ENCODE measurements around the gene NUP188. TPM values are rescaled to one million over a fixed set of nuclear protein-coding genes. Genes with fewer than 3 reads are reported as not detected.

The NUP188 gene, protein sequence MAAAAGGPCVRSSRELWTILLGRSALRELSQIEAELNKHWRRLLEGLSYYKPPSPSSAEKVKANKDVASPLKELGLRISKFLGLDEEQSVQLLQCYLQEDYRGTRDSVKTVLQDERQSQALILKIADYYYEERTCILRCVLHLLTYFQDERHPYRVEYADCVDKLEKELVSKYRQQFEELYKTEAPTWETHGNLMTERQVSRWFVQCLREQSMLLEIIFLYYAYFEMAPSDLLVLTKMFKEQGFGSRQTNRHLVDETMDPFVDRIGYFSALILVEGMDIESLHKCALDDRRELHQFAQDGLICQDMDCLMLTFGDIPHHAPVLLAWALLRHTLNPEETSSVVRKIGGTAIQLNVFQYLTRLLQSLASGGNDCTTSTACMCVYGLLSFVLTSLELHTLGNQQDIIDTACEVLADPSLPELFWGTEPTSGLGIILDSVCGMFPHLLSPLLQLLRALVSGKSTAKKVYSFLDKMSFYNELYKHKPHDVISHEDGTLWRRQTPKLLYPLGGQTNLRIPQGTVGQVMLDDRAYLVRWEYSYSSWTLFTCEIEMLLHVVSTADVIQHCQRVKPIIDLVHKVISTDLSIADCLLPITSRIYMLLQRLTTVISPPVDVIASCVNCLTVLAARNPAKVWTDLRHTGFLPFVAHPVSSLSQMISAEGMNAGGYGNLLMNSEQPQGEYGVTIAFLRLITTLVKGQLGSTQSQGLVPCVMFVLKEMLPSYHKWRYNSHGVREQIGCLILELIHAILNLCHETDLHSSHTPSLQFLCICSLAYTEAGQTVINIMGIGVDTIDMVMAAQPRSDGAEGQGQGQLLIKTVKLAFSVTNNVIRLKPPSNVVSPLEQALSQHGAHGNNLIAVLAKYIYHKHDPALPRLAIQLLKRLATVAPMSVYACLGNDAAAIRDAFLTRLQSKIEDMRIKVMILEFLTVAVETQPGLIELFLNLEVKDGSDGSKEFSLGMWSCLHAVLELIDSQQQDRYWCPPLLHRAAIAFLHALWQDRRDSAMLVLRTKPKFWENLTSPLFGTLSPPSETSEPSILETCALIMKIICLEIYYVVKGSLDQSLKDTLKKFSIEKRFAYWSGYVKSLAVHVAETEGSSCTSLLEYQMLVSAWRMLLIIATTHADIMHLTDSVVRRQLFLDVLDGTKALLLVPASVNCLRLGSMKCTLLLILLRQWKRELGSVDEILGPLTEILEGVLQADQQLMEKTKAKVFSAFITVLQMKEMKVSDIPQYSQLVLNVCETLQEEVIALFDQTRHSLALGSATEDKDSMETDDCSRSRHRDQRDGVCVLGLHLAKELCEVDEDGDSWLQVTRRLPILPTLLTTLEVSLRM (N-terminal part only)
- total RNA-seq, result 22.0 TPM

DNA sequence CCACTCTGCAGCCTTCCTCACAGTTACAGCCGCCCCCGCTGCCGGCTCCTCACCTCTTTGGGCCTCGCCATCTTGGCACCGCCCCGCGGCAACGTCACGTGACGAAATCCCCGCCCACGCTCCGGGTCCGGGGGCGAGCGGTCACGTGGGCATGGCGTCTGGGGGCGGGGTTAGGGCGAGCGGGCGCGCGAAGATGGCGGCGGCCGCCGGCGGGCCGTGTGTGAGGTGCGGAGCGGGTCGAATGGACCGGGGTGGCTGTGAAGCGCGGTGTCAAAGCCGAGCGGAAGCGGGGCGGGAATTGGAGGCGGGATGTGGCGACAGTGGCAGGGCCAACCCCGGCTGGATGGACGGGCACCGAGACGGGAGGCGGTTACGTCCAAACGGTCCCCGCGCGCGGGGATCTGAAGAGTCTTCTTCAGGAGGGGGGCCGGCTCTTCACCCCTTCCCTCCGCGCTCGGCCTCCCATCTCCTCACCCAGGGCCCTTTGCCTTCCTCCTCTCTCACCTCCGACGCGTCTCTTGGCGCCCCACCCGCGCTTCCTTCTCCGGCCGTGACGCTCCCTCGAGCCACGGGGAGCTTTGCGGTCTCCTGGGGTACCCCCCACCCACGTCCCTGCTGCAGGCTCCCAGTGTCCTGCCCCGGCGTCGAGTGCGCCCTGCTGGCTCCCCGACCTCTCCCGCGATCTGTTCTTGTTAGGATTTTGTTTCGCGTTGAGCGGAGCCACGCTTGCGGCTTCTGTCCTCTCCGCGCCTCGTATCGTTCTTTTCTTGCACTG is at the start of gene NUP188, which contains the start of gene DOLK:
NUP188 (plus strand) TSS at position 173 of the 775 bp plus-strand sequence; CDS start at position 194, 21 bp downstream.
DOLK (minus strand) TSS at position 77 of the 775 bp plus-strand sequence. CDS start 300 bp downstream, outside the sequence.
- DNase-seq (ENCODE audit: low spot score in 2 of 2), result peak; percentile 99
- no peak for FAIRE-seq

DNA sequence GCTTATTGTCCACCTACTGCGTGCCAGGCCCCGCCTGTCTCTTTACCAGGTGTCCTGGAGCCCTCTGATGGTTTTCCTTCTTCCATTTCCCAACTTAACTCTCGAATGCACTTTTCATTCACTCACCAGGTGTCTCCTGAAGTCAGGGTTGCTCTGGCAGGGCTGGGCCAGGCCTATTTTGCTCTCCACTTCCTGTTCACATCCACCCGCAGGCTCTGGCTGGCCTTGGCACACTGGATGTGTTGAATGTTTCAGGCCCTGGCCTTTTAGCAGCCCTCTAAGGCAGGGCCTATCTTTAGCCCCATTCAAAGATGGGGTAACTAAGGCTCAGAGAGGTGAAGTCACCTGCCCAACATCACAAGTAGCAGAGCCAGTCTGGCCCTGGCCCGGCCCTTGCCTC is 49.1 kb upstream of the NUP188 start:
- FAIRE-seq (no peak), DNase-seq (ENCODE audit: low spot score in 2 of 2) (no peak)

DNA sequence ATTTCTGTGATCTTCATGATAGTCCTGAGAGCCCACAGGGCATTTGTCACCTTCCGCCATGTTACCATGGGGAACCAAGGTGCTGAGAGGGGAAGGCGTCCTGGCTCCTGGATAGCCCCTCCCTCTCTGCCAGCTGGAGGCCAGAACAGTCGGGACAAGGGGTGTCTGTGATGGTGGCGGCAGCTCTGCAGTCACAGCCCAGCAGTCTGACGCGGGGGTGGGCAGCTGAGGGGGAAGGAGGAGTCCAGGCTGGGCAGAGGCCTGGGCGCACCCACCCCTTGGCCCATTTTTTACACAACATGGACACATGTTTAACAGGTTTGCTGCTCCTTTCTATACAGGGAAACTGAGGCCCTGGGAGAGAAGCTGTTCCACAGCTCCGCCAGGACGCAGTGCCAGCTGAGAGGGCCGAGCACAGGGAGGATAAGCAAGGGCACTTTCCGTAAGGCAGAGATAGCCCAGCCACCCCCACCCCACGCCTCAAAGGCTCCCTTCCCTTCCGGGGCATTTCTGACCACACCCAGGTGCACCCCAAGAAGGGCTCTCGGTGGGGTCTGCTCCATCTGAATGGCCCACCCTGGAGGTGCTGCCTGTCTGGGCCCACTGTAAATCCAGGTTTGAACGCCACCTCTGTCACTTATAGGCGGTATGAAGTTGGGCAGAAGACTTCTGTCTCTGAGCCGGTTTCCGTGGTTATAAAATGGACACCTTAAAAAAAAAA is 48.5 kb upstream of the NUP188 start:
- FAIRE-seq, result no peak
- DNase-seq (ENCODE audit: low spot score in 2 of 2), result no peak

DNA sequence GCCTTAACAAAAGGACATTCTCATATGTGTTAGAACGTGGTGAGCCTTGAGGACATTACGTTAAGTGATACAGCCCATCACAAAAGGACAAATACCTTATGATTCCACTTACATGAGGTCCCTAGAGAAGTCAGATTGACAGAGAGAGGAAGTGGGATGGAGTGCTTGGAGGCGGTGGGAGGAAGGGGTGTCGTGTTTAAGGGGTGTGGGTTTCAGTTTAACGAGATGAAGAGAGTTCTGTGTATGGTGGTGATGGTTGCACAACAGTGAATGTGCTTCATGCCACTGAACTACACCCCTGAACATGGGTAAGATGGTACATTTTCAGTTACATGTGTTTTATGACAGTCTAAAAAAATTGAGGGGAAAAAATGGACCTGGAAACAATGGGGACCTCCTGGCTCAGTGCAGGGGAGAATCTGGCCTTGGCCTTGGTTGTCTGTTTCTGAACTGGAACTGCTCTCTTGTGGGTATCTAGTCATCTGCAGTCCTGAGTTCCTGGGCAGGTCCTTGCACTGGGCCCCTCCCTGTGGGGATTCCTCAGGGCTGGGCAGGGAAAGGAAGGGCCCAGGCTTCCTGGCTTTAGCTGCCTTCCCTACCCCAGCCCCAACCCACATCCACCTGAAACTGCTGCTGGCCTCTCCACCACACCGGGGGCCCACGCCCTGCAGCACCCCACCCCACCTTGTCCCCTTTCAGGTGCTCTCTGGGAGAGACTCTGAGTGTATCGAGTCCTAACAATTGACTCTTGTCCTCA is 47.8 kb upstream of the NUP188 start:
- DNase-seq (ENCODE audit: low spot score in 2 of 2) (no peak), FAIRE-seq (no peak)

DNA sequence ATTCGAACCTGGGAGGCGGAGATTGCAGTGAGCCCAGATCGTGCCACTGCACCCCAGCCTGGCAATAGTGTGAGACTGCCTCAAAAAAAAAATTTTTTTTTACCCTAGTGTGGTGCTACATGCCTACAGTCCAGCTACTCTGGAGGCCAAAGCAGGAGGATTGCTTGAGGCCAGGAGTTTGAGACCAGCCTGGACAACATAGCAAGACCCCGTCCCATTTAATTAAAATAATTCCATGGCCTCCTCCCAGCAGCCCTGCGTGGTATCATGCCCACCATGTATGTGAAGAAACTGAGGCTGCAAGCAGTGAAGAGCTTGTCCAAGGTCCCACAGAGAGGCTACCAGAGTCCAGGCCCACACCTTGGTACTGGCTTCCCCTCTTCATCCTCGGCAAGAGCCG is 46.1 kb upstream of the NUP188 start:
- DNase-seq (ENCODE audit: low spot score in 2 of 2) (no peak), FAIRE-seq (no peak)

DNA sequence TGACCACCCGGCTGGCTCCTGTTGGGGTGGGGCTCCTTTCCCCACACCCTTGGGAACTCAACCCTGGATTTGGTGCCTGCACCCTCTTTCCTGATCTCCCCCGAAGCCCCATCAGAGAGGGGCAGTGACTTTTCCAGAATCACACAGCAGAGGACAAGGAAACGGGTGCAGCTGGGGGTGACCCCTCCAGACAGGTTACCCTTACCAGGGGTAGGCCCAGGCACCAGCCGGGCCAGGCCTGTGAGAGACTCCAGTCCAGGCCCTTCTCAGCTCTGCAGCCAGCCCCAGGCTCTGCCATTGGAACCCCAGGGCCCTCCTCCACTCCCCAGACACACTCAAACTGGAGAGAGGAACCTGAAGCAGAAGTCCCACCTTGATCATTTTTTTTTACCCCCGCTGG is 45.7 kb upstream of the NUP188 start:
- no peak for FAIRE-seq
- no peak for DNase-seq (ENCODE audit: low spot score in 2 of 2)

DNA sequence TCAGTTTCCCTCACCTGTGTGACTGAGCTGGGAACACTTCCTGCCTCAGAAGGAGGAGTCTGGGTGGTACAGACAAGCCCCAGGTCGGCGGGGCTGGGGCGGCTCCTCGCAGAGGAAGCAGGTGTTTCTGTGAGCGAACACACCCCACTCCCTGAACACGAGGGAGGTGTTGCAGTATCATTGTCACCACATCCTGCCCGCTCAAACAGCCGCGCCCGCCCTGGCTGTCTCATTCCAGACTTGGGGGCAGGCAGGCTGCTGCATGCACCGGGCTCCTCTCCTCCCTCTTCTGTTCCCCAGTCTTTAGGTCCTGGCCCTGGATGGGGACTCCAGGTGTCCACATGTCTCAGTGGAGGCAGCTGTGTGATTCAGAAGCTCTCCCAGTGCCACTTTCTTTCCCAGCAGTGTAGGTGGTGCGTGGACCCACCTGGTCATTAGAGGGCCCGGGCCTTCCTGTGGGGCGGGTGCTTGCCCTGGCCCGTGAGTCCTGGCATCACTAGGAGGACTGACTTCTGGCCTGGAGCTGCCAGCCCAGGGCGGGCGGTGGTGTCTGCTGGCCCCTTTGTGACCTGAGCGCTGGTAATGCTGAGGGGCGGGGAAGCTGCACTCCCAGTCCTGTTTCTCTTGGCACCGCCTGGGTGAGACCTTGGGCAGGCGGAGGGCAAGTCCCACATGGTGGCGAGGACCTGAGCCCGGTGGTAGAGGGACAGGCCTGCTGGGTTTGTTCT is 45.0 kb upstream of the NUP188 start:
- no peak for DNase-seq (ENCODE audit: low spot score in 2 of 2)
- no peak for FAIRE-seq

DNA sequence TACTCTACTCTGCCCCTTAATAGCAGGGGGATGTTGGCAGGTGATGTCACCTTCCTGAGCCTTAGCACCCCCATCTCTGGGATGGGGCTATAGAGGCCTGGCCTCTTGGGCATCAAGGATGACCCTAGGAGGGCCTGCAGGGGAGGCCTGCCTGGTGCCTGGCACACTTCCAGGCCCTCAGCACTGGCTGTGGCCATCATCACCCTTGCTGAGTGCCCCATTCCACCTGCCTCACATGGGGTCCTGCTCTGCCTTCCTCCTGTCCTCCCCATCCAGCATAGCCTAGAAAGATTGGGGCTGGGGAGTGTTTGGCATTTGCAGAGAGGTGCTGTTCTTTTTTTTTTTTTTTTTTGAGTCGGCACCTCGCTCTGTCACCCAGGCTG is 44.4 kb upstream of the NUP188 start:
- DNase-seq (ENCODE audit: low spot score in 2 of 2) (no peak), FAIRE-seq (no peak)

DNA sequence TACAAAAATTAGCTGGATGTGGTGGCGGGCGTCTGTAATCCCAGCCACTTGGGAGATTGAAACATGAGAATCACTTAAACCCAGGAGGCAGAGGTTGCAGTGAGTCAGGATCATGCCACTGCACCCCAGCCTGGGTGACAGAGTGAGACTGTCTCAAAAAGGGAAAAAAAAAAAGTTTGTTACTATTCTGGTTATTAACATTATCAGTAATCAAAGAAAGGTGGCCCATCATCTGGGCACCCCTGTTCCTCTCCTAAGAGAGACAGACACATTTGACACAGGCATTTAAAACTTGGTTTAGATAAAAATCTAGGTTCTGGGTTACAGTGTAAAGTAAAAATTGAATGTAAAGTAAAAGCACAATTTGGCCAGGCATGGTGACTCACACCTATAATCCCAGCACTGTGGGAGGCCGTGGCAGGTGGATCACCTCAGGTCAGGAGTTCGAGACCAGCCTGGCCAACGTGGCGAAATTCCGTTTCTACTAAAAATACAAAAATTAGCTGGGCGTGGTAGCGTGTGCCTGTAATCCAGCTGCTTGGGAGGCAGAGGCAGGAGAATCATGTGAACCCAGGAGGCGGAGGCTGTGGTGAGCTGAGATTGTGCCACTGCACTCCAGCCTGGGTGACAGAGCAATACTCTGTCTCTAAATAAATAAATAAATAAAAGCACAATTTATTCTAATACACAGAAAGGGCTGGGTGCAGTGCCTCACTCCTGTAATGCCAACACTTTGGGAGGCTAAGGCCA is 43.5 kb upstream of the NUP188 start:
- DNase-seq (ENCODE audit: low spot score in 2 of 2) (no peak), FAIRE-seq (no peak)

DNA sequence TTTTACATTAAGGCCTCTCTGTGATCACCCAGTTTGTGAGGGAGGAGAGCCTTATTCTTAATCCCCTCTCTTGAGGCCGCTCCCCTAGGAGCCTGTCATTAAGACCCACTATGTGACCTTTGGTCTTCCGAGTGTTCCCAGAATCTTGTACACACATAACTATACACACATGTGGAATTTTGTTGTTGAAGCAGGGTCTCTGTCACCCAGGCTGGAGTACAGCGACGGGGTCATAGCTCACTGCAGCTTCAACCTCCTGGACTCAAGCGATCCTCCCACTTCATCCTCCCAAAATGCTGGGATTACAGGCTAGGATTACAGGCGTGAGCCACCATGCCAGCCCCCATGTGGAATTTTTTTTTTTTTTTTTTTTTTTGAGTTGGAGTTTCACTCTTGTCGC is 41.5 kb upstream of the NUP188 start:
- FAIRE-seq, result no peak

DNA sequence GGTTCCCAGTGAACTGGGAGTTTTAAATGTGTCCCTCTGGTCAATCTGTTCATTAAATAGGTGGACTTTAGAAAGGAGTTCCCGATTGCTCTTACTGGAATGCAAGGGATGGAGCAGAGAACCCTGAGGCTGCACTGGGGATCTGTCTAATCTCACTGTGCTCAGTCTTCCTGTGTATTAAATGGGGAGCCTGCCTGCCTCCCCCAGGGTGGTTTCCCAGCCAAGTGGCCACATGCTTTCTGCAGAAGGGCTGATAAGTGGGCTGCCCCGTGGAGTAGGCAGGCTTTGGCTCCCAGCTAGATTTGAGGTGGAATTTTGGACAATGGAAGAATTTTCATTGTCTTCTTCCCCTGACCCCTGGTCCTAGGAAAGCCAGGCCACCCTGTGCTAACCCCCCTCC is 40.8 kb upstream of the NUP188 start:
- no peak for DNase-seq (ENCODE audit: low spot score in 2 of 2)
- no peak for FAIRE-seq

More for the DNA sequence above, 41.5 kb upstream of the NUP188 start:
- no peak for DNase-seq (ENCODE audit: low spot score in 2 of 2)

DNA sequence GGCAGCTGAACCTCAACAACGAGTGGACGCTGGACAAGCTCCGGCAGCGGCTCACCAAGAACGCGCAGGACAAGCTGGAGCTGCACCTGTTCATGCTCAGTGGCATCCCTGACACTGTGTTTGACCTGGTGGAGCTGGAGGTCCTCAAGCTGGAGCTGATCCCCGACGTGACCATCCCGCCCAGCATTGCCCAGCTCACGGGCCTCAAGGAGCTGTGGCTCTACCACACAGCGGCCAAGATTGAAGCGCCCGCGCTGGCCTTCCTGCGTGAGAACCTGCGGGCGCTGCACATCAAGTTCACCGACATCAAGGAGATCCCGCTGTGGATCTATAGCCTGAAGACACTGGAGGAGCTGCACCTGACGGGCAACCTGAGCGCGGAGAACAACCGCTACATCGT is 39.1 kb upstream of the NUP188 start:
- no peak for FAIRE-seq
- DNase-seq (ENCODE audit: low spot score in 2 of 2), result no peak

DNA sequence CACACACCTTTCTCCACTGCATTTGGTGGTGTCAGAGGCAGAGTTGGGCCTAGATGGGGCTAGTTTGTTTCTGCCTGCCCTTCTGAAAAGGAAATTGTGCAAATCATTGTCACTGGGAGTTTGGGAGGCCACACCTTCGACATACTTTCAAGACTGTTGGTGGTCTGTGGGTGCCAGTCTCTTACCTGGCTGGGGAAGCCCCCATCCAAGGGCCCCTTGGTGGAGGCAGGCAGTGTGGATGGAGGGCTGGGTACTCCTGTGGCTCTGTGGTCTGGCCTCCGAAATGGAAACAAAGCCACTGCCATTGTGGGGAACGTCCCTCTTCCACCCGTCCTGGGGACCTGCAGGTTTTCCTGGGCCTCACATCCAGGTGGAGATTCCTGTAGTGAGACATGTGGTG is 37.6 kb upstream of the NUP188 start:
- FAIRE-seq (no peak), DNase-seq (ENCODE audit: low spot score in 2 of 2) (no peak)

DNA sequence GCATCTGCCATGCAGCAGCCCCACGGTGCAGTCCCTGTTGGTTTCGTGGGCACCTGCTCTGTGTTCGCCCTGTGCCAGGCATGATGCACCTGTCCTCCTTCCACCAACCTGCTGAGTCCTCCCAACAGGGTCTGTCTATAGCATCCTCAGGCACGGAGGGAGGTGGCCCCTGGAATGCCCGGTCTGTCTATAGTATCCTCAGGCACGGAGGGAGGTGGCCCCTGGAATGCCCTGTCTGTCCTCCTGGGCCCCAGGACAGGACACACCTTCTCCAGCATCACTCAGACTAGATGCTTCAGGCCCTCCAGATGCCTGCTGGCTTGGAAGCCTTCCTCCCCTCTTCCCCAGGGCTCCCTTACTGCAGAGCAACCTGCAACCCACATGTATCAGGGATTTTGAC is 36.6 kb upstream of the NUP188 start:
- FAIRE-seq (no peak), DNase-seq (ENCODE audit: low spot score in 2 of 2) (no peak)

DNA sequence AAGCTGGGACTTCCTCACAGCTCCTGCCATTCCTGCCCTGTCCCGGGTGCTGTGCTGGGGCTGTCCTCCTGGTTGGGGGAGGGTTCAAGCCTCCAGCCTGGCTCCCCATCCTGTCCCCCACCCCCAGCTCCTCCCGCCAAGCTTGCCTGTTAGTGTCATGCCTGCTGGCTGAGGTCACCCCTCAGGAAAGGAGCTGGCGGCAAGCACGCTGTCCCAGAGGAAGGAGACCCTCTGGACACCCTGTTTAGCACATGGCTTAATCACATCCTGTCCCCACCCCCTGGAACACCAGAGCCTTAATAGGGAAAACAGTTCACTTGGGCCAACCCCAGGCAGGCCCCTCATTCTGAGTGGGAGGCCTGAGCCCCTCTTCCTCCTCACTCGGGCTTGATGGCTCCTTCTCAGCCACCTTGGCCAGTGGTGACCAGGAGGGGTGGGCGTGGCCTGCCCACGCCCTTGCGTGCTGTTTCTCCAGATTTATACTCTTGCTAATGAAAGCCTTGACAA is 35.9 kb upstream of the NUP188 start:
- FAIRE-seq (no peak), DNase-seq (ENCODE audit: low spot score in 2 of 2) (no peak)

DNA sequence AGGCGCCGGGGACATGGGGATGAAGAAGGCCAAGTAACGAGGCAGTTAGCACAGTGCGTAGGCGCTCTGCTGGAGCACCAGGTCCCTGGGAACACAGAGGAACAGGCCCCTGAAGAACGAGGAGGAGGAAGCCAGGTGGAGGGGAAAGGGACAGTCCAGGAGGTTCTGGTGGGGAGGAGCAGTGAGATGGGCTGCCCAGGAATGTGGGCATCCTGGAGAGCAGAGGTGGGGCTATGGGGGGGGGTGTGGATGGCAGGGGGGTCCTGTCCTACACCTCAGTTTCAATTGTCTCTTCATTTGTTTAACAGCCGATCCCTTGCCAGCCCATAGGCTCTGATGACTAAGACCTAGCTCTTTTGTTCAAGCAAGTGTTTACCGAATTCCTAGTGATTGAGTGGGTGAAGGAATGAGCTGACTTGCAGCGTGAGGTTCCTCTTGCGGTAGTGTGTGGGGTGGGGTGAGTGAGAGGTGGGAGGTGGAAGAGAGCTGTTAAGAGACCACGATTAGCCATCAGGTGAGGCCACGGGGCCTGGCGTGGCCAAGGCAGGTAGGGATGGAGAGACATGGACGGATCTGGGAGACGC is 35.1 kb upstream of the NUP188 start:
- DNase-seq (ENCODE audit: low spot score in 2 of 2) (no peak), FAIRE-seq (no peak)
